NCI-H1105 treated with DMSO at 0.1 percent for 48 hours (cell line): ENCODE measurements around the gene WBP1.
"Not testable (repeated sequence)": the region's sequence is repeated elsewhere in the genome, so short reads cannot be mapped to it uniquely, and the experiment has no call there.

Experiments
- DNase-seq: peaks from one replicate; lab custom pipeline; 2025; lab: John Stamatoyannopoulos, UW

WBP1 gene

DNA sequence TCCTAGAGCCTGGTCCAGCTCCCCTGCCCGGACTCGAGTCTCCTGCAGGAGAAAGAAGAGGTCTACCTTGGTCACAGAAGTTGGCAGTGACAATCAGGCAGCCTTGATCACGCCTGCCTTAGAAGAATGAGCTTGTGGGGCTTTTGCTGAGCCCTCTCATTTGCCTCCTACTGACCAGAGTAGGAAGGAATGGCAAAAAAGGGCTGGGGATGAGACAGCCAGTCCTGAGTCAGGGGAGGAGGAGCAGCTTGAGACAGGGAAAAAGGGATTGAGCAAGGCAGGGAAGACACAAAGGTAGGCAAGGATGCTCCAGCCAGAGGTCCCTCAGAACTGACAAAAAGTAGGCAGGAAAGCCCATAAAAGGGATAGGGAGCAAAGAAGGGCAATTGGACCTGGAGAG, 30.7 kb upstream of the WBP1 start:
- DNase-seq: no peak

DNA sequence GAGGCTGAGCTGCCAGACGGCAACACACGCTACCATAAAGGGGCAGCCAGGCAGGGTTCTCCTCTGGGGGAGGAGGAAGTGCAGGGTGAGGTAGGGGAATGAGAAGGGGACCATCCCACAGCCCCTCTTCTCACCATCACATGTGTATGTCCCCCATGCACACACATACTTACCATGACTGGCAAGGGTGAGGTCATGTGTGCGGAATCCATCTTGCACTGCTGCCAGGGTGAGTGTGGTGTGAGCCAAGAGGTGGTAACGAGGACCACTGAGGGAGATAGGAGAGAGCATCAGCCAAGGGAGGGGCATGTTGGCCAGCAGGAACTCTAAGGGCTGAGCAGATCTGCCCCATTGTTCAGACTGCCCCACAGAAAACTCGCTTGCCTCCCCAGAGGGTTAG, 29.6 kb upstream of the WBP1 start:
- DNase-seq: no peak

DNA sequence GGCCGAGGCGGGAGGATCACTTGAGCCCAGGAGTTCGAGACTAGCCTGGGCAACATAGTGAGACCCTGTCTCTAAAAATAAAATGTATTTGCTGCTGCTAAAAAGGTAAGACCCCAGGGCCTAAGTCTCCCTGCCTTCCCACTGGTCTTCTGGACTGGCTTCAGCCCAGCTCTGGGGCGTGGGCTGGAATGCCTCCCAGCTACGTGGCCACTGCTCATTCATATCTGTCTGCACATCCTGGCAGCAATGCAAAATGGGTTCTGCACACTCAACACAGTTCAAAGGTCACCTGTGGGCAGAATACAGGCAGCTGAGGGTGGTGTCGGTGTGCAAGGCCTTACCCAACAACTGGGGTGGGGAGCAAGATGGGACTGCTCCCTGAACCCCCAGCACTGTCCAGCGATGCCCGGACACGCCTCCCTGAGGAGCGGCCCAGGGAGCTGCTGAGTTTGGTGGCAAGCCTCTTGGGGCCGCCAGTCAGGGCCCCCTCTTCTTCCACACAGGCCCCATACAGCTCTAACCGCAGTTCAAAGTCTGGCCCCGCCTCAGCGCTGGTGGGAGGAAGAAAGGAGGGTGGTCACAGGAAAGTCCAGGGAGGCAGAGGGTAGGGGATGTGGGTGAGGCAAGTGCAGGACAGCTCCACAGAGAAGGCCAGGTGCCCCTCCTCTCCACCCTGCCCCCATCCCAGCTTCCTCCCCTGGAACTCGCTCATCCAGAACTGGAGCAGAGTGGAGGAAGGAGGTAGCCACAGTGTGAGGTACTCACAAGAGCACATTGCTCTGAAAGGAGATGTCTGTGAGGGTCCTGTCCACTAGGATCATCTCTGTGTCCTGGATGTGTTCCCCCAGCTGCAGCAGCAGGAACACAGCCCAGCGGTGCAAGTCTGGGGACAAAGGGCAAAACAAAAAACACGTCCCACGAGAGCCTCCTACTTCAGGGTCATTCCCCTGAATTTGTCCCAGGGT, 28.5 kb upstream of the WBP1 start:
- no peak for DNase-seq

DNA sequence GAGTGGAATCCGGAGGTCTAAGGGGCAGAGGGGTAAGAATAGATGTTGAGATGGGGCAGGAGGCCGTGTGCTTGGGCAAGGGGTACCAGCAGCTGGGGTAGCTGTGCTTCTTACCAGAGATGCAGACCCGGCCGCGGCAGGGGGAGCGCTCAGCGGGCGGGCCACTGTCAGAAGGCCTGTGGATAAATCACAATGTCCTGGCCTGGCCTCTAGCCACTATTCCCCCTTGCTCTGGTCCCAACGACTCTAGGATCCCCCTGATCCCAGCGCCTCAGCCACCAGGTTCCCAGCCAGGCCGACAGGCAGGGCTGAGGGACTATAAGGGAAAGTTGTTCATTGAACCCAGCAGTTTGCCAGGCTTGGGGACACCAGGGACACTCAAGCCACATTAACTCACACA, 27.7 kb upstream of the WBP1 start:
- DNase-seq: no peak

DNA sequence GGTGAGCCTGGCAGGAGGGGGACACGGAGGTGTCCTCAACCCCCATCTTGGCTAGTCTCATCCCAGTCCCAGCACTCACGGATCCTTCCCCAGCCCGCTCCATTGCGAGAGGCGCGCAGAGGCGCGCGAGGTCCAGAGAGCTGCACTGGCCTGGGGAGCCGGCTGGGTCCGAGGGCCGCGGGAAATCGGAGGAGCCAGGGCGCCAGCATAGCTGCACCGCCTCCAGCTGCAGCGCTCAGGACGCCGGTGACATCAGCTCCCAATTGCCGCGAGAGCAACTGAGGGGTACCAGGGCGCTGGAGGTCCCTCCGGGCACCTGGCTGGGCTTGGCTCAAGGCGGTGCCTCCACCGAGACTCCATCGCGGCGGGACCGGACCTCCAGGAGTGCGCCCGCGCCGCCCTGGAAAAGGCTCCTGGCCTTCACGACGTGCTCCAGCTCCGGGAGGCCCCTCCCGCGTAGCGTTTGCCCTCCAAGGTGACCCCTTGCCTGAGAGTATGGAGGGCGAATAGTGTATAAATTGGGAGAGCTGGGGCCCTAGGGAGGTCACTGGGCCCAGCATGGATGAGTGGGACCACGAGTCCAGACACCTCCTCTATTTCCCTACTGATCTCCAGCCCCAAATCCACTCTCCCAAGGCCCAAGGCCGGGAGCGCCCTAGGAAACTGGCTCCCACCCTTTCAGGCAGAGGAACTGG, 22.0 kb upstream of the WBP1 start:
- no peak for DNase-seq

DNA sequence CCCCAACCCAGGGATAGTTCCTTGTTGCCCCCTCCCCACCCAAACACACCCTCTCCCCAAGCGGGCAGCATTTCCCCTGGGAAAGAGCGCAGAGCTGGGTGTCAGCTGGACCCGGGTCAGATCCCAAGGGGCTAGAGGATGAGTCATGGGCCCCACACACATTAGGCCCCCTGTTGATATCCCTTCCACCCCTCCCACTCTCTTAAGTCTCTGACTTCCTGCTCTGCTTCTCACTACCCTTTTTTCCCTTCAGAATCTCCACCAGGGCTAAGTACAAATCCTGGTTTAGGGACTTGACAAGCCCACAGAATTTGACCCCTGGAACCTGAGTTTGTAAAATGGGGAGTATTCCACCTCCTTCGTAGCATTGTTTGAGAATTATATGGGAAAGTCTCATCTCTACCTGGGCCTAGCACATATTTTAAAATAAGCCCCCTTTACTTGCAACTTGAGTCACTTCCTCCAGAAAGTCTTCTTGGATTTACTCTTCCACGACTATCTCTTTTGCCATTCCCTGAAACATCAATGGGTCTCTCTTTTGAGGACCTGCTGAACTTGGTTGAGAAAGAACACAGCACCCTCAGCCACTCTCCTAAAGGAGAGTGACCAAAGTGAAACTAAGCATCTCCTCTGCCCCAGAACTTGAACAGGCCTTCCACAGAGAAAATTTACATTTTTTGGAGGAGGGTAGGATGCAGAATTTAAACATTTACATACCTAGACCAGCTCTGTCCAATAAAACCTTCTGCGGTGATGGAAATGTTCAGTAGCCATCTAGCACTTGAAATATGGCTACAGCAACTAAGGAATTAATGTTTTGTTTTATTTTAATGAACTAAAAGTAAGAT, 21.2 kb upstream of the WBP1 start:
- no peak for DNase-seq

DNA sequence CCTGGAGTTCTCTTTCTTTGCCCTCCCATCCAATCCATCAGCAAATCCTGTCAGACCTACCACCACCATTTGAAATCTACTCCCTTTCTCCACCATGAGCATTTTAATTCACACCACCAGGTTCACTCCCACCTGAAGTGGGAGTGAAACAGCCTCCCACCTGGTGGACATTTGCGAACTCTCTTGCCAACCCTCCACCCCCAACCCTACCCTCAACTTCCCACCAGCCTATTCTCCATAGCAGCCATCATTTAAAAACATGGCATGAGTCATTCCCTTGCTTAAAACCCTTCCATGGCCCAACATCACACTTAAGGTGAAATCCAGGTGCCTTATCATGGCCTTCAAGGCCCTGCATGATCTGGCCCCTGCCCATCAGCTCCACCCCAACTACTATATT, 20.0 kb upstream of the WBP1 start:
- no peak for DNase-seq

DNA sequence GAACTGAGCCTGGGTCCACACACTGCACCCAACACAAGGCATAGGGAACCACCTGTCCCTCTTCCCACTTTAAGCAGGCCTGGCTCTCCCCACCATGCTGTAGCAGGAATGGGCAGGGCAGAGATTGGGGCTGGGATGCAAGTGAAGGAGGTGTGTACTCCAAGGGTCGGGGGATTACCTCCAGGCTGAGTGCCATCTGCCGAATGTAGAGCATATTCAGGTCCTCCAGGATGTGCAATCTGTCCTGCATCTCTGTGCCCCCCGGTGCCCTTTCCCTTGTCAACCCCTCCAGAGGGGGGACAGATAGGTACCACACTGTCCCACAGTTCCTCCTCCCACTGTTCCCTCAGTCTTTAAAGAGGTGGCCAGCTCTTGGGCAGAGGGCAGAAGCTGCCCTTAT, 18.9 kb upstream of the WBP1 start:
- DNase-seq: no peak

DNA sequence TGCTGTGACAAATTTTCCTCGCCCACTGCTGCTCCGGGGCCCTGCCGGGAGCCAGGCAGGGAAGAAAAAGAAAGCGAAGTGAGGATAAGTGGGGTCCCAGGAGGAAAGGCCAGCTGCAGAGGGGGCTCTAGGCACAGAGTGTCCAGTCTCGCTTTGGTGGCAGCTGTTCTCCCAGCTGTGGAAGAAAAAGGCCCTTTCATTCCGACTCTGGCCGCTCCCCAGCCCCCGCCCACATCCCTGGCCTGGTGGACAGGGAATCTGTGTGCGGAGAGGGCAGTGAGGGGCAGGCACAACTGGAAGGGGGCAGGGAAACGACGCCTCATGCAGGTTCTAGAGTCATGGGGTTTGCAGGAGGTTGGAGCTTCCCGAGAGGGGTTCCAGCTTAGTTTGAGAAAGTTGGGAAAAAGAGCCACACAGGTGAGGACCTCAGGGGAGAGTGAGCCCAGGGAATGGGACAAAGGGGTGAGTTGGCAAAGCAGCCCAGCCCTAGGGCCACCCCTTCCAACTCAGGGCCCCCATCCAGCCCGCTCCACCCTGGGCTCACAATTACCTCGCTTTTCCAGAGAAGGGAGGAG, 18.3 kb upstream of the WBP1 start:
- DNase-seq: no peak

DNA sequence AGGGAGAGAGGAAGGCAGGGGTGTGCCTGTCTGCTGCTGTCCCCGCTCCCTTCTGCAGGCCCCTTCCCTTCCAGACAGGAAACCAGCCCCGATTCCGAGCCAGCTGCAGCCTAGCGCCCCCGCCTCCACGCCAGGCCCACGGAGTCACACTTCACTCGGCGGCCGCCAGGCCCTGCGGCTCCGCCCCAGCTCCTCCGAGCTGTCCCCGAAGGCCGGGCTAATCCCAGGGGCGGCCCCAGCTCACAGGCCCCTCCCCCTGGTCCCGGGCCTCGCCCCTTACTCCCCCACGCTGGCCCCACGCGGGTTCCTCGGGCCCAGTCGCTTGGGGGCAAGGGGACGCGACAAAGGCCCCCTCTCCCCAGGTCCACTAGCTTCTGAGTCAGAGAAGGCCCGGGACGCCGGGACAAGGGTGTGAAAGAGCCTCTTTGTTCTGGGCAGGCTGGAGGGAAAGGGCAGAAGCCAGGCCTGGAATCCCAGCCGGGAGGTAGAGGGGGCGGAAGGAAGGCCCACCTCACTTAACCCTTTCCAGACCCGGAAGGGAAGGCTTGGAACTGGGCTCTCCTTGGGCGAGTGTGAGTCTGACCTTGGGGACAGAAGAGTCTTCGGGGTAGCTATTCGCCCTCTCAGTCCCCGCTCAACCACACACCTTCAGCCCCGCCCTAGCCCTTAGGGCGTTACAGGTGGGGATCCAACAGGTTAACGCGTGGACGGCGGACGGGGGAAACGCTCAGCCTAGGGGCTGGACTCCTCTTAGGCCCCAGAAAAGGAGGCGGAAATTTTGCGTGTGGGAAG, 17.7 kb upstream of the WBP1 start:
- peak; percentile 76 for DNase-seq

DNA sequence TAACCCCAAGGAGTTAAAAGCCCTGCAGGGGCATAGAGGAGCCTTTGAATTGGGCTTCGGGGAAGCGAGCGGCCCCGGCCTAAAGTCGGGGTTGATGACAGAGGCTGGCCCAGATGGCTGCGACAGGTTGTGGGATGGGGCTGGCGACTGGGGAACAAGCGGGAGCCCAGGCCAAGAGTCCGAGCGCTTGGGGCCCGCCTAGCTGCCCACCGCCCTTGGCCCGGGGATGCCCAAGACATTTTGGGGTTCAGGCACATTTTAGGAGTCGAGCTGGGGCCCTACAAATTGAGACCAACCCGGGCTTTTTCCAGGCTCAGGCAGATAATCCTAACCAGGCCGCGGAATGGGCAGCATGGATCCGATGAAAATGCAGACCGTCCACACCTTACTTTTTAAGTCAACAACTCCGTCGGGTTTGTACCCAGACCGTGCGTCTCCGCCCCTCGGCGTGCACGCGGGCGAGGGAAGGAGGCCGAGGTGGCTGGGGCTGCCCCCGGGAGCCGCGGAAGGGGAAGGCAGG, 17.0 kb upstream of the WBP1 start:
- no peak for DNase-seq

DNA sequence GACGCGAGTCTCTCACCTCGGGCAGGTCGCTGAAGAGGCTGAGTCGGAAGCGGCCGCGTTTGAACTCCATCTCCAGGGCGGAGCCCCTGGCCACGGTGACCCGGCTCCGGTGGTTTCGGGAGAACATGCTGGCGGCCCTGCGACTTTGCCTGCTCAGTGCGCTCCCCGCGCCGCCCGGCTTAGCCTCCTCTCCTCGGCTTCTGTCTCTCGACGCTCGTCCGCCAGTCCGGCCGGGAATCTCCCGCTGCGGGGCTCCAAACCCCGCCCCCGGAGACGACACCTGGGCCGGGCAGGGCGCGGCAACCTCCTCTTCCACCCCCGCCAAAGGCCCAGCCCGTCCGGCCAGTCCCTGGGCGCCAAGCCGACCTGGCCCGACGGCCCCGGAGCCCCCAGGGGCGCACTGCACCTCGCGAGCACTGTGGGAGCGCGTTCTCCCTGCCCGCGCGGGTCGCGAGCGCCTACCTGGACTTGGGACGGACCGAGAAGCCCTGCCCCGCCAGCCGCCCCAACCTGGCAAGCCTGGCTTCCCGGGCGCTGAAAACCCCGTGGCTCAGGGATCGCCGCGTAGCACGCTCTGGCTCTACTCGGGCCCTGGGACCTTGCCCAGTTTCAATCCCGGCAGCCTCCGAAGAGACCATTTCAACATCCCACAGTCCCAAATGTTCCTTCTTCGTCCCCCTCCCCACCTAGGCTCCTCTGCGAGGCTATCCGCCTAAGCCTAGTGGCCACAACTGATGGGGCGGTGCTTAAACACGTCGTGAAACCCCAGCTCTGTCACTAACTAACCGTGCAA, 16.4 kb upstream of the WBP1 start, which contains the start of gene RTKN:
Gene RTKN (minus strand): TSS at position 248 of the 793 bp plus-strand sequence. CDS start 121 bp downstream, at position 127.
- DNase-seq: peak; percentile 27

DNA sequence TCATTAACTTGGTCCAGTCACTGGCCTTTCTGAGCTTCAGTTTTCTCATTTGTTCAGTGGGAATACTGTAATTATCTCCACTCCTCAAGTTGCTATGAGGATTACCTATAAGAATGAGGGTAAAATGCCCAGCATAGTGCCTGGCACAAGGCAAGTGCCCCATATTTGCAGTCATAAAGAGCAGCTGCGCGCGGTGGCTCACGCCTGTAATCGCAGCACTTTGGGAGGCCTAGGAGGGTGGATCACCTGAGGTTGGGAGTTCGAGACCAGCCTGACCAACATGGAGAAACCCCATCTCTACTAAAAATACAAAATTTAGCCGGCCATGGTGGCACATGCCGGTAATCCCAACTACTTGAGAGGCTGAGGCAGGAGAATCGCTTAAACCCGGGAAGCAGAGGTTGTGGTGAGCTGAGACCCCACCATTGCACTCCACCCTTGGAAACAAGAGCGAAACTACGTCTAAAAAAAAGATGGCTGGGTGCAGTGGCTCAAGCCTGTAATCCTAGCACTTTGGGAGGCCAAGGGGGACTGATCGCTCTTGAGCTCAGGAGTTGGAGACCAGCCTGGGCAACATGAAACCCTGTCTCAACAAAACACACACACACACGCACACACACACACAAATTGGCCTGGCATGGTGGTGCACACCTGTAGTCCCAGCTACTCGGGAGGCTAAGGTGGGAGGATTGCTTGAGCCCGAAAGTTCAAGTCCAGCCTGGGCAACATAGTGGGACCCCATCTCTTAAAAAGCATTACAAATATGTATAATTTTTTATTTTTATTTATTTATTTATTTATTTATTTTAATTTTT, 15.5 kb upstream of the WBP1 start:
- DNase-seq: not testable (repeated sequence)

DNA sequence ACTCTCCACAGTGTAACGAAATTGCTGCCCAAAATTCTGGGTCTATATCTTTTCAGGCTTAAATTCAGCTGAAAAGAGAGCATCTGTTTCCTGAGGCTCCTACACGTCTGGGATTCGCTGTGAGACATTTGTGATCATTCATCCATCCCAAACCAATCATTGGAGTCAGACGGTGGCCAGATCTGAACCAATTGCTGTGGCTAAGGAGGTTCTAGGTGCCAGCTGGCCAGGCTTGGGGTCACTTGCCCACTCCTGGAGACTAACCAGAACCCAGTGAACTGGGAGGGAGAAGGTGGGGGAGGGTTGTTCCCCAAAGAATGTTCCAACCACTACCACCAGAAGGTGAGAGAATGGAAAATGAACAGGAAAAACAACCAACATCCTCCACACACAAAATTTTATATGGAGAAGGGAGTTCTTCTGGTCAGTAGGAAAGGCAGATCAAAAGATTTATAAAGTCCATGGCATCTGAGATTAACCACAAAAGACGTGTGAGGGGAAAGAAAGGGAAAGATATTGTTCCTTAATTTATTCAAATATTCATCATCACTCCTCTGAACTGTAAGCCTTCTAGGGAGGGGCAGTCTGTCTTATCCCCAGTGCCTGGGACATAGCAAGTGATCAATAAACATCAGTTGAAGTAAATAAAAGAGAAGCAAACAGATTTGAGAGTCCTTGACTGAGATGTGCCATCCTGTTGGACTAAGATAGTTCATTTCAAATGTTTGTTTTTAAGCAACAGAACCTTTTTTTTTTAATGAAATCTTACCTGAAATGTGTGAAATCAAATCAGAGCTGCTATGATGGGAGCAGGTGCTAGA, 13.5 kb upstream of the WBP1 start:
- DNase-seq: no peak

DNA sequence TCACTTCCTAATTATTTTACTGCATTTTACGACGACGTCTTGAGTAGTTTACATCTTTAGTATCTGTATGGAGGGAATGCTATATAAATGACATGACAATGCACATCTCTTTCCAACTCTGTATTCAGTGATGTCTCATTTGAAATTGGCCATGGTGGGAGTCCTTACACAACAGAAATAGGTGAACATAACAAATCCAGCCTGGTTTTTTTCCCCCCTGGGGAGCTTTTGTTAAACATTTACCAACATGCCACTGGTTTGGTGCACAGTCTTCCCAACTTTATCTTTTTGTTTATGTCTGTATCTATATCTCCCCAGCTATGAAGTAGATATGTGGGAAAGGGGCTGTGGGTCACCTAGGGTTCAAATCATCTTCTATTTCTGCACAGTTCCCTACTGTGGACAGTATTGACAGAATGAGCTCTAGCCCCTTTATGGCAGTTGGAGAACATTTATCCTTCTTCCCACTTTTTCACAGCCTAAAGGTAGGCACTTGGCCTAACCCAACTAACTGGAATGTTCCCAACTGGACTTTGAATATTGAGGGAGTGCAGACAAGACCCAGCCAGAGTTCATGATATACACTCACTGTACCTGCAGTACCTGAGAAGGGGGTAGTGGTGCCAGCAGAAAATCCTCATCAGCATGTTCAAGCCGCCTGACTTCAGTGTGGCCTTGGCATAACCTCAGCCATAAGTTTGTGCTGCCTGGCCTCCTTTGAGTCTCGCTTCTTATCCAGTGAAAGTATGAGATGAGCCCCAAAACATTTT, 10.8 kb upstream of the WBP1 start:
- no peak for DNase-seq

DNA sequence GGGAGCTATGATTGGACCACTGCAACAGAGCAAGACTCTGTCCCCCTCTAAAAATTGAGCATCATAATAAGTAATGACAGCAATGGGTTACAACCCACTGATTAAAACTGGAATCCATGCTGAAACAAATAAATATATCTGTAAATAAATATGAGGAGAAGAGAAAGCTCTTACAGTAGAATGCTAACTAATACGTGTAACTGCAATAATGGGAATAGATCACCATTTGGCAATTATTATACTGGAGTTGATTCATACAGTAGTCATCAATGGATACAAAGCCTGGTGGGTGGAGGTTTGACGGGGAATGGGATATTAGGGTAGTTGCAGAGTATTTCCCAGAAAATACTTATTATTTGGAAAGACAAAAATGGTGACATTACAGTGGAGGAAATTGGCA, 9.5 kb upstream of the WBP1 start:
- DNase-seq: no peak

DNA sequence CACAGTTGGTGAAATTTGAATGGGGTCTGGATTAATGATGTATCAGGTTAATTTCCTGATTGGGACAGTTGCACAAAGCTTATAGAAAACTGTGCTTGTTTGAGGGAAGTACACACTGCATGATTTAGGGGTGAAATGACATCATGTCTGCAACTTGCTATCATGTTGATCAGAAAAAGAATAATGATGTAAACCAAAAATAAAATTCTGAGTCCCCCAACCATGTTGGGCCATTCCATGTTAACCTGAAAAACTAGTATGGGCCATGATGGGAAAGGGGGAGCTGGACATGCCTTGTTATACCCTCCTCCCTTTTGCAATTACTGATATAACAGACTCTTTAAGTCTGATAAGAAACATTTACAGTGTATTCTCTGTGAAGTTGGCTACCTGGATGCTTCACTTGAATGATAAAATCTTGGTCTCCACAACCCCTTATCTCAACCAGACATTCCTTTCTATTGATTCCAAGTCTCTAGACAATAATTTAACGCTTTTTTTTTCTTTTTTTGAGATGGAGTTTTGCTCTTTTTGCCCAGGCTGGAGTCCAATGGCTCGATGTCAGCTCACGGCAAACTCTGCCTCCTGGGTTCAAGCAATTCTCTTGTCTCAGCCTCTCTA, 7.6 kb upstream of the WBP1 start:
- no peak for DNase-seq
